VCaP (cell line): ENCODE measurements around the gene ETS1.
A peak's percentile ranks its signal among the peaks of the same experiment; 100 is the strongest.

Source experiments
- H3K27ac ChIP-seq: fragments of 450-650 bp; 2 replicates; pipeline ENCODE4 v1.5.1; 2017
- TF ChIP-seq, protein P1 (sequence below): fragments of 450-650 bp; conservative IDR thresholded peaks from 2 replicates; pipeline ENCODE4 v1.5.1; 2017; ENCODE audit warnings: mild to moderate bottlenecking, moderate library complexity

The ETS1 gene

DNA sequence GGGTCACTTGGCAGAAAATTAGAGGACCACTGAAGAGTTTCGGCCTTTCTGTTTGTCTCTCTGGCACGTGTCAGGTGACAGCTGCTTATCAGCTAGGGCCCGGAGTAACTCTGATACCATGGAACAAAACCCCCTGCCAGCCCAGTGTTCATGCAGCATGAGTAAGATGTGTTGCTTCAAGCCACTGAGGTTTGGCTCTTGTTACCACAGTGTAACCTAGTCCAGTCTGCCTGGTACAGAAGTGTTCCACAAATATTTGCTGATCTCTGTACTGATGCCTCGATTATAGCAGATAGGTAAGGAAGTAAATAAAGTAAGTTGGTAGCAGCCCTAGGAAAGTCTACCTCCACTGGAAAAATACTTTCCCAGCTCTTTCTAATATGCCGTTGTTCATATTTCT, 20.5 kb upstream of the ETS1 start:
- TF ChIP-seq, protein P1, sequence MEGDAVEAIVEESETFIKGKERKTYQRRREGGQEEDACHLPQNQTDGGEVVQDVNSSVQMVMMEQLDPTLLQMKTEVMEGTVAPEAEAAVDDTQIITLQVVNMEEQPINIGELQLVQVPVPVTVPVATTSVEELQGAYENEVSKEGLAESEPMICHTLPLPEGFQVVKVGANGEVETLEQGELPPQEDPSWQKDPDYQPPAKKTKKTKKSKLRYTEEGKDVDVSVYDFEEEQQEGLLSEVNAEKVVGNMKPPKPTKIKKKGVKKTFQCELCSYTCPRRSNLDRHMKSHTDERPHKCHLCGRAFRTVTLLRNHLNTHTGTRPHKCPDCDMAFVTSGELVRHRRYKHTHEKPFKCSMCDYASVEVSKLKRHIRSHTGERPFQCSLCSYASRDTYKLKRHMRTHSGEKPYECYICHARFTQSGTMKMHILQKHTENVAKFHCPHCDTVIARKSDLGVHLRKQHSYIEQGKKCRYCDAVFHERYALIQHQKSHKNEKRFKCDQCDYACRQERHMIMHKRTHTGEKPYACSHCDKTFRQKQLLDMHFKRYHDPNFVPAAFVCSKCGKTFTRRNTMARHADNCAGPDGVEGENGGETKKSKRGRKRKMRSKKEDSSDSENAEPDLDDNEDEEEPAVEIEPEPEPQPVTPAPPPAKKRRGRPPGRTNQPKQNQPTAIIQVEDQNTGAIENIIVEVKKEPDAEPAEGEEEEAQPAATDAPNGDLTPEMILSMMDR: no peak
- peak overlapping the region; percentile 58 for H3K27ac ChIP-seq

DNA sequence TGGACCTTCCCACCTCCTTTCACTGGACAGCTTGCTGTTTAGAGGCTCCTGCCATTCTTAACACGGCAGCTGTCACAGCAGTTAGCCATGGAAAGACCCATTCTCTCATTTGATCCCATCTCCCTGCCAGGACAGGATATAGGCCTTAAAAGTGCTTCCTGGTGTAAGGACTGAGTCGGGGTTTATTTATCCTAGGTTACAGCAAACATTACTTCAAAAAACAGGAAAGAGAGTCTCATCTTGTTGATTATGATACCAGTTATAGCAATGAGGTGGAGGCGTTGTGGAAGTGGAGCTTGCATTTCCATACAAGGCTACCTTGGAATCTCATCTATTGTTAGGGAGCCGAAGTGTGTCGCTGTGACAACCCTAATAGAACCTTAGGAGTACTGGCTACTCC, 17.4 kb upstream of the ETS1 start:
- TF ChIP-seq, protein P1: no peak
- no peak overlapping the region for H3K27ac ChIP-seq

DNA sequence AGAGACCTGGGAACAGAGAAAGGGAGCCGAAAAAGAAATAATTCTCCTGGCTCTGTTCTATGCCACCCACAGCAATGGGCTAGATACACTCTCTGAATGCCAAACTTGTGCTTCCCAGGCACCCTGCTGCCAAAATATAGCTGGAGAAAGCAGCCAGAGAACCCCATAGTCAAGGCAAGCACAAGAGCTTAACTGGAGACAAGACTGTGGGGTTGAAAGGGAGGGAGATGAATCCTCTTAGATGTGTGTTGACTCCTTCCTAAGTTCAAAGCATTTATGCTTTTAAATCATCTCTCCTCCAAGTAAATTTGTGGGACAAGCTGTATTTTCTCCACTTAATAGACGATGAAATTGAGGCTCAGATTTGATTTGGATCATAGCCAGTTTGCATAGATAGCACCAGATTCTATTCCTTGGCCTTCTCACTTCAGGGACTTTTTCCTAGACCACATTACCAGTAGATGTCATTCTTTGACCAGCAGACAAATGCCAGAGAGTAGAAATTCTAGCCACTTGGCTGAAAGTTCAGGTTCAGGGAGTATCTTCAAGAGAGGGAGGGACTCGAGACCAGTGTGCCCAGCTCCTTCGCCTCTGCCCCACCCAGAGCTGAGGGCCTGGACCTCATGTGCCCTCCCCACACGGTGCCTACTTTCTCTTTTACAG, 16.5 kb upstream of the ETS1 start:
- no peak overlapping the region for H3K27ac ChIP-seq
- TF ChIP-seq, protein P1: peak; percentile 35; the same call in 1 of the 2 replicates

DNA sequence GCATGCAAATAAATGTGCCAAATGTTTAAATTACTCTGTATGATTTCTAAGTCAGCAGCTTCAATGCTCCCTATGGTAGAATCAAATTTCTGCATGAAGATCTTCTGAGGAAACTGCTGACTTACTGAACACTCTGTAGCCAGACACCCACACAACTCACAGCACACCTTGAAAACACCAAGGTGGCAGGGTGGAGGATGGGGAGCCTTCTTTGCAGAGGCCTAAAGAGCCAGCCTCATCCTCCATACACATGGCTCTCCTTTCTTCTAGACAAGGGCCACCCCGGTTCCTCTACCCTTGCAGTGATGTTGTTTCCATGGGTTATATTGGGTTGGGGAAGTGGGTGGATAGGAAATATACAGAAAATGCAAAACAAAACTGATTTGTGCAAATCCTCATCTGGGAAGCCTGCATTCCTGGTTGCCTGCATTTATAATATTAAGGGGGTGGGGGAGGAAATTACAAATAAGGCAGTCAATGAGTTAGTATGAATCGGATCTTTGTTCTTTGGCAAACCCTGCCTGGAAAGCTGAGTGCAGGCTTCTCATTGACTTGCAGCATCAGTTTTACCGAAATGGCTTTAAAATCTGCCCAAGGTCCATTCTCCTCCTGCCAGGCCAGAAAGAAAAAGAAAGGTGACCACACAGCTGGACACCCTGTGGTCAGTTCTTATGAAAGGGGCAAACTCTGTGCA, 15.8 kb upstream of the ETS1 start:
- TF ChIP-seq, protein P1: no peak
- H3K27ac ChIP-seq: no peak overlapping the region

DNA sequence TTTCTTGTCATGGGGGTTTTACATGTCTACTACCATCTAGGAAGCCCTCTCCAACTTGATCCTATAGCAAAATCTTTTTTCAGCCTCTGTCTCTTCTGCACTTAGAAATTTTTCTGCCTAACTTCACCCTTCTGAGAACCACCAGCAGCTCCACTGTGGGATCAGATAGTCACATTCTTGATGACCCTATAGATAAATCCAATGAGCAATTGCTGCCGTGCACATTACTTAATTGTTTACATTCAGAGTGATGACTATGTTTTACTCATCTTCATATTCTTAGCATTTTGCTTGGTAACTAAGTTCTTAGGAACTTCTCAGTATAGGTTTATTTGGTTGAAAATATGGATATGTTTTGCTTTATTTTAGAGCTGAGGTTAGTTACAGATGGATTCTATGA, 12.4 kb upstream of the ETS1 start:
- TF ChIP-seq, protein P1: no peak
- no peak overlapping the region for H3K27ac ChIP-seq

DNA sequence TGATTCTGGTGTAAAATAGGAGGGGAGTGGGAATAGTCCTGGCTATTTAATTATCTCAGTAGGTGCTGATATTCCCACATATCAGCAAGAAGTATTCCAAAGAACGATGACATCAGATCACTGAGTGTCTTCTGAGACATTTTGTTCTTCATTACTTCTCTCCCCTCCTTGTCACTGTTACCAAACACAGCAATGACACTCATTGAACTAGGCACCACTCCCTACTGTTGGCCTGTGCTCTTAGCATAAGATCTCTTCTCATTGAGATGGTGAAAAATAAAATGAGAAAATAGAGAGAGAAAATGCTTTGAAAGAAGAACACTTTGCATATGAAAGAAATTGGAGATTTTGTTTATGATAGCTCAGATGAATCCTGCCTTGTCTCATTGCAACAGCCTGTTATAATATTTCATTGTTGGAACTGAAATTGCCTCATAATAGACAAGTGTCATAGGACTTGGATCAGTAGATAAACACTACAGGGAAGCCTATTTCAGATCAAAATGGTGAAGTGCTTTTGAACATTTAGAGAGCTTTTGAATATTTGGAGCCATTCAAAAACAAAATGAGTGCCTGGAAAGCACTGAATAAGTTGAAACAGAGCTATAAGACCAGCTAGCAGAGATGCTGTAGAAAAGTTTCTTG, 11.3 kb upstream of the ETS1 start:
- TF ChIP-seq, protein P1: no peak
- H3K27ac ChIP-seq: no peak overlapping the region

DNA sequence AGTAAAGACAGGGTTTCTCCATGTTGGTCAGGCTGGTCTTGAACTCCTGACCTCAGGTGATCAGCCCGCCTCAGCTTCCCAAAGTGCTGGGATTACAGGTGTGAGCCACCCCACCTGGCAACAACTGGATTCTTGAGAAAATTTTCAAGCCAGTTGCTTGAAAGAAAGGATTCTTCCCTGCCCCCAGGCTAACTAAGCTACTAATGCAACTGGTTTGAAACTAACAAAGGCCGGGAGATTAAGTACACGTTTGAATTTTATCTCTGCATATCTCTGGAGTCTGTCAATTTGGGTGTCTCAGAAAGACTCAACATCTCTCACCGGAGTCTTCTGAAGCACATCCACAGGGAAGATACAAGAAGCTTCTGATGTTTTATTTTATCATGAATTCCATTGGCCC, 10.7 kb upstream of the ETS1 start:
- H3K27ac ChIP-seq: peak overlapping the region; percentile 35
- TF ChIP-seq, protein P1: no peak
